Body of pancreas (tissue), 4 donors: ENCODE measurements around the gene CLDN15.

Experiments
- POLR2A ChIP-seq, 3 donors: fragments of 450-650 bp; IDR thresholded peaks; one replicate each; pipeline ENCODE4 v1.6.1; 2016; ENCODE audit warnings: antibody characterized with exemption in 3 of 3, mild to moderate bottlenecking in 2 of 3
- TF ChIP-seq, protein P1 (sequence below), 7 experiments: fragments of 450-650 bp in 4 of 7; fragments of 200-600 bp in 3 of 7; sonication (generic) in 3 of 7; IDR thresholded peaks; one replicate each; pipeline ENCODE4 v1.5.1; 2016 to 2019; ENCODE audit warnings: antibody characterized with exemption in 7 of 7

DNA sequence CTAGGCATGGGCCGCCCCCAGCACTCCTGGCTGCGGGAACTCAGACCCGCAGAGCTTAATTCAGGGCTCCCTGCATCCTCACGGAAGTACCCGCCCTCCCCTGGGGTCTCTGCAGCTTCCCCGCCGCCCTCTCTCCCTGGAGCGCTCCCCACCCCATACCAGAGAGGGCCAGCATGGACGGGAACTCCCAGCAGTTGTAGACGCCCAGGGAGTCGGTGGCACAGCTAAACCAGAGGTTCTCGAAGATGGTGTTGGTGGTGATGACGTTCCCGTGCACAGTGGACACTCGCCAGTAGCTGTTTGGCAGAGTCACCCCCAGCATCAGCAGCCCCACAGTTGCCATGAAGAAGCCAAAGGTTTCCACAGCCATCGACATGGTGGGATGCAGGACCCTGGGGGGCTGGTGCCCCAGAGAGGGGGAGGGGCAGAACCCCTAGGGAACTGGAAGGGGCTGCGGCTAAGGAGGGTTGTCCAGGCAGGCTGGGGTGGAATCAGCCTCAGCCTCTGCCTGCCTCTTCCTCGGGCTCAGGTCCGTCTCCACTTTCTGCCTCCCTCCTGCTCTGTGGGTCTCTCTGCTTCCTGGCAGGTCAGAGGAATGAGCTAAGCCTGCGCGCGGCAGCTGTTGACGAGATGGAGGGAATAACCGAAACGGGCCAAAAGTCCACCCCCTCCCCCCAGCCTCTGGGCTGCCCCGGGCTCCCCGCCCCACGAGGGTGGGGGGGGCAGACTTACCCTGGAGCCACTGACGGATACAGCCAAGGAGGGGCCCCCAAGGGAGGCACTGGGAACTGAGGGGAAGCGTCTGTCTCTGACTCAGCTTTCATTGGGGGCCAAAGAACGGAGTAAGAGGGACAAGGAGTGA, at the start of gene CLDN15:
- TF ChIP-seq, protein P1, sequence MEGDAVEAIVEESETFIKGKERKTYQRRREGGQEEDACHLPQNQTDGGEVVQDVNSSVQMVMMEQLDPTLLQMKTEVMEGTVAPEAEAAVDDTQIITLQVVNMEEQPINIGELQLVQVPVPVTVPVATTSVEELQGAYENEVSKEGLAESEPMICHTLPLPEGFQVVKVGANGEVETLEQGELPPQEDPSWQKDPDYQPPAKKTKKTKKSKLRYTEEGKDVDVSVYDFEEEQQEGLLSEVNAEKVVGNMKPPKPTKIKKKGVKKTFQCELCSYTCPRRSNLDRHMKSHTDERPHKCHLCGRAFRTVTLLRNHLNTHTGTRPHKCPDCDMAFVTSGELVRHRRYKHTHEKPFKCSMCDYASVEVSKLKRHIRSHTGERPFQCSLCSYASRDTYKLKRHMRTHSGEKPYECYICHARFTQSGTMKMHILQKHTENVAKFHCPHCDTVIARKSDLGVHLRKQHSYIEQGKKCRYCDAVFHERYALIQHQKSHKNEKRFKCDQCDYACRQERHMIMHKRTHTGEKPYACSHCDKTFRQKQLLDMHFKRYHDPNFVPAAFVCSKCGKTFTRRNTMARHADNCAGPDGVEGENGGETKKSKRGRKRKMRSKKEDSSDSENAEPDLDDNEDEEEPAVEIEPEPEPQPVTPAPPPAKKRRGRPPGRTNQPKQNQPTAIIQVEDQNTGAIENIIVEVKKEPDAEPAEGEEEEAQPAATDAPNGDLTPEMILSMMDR (IDR thresholded peaks at IDR 0.05) = no peak
- no peak for TF ChIP-seq POLR2A (IDR thresholded peaks at IDR 0.05)
